Measurements from ENCODE around the gene PSMB5. TPM values are rescaled to one million over a fixed set of nuclear protein-coding genes. Genes with fewer than 3 reads are reported as not detected.

PSMB5 gene
- total RNA-seq (2022; extraction: Qiagen RNA extraction; ENCODE audit: low read depth) = 301 to 337 TPM (median 325 TPM) in 5 replicates

DNA sequence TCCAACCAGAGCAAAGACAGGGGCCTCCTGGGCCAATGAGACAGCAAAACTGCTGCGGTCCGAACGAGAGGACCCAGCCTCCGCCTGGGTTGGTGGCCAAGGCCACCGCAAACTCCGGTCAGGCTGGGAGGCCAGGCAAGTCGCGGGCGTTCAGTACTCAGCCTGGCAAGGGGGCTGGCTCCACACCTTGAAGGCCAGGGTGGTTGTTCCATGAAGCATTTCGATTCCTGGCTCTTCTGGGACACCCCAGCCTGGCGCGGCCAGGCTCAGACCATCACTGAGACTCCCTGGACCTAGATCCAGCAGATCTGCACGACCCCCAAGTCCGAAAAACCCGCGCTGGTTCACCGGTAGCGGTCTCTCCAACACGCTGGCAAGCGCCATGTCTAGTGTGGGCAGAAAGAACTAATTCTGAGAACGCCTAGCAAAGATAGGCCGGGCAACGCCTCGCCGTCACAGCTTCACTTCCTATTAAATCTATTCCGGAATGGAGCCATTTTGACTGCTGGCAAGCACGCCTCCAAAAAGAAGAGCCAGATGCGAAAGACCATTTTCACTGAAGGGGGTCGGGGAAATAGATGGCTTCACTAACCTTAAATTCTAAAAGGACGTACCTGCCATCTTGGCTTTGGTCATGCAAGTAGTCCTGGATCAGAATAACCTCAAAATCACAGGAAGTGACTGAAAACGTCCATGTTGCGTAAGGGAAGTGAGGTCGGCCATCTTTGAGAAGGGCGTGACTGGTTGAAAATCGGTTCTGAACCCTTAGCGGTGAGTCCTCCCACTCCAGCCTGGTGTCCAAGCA, at the start of gene PSMB5:
Gene PSMB5 (minus strand): TSS at position 403 of the 805 bp plus-strand sequence. CDS start 19 bp downstream, at position 384.

DNA sequence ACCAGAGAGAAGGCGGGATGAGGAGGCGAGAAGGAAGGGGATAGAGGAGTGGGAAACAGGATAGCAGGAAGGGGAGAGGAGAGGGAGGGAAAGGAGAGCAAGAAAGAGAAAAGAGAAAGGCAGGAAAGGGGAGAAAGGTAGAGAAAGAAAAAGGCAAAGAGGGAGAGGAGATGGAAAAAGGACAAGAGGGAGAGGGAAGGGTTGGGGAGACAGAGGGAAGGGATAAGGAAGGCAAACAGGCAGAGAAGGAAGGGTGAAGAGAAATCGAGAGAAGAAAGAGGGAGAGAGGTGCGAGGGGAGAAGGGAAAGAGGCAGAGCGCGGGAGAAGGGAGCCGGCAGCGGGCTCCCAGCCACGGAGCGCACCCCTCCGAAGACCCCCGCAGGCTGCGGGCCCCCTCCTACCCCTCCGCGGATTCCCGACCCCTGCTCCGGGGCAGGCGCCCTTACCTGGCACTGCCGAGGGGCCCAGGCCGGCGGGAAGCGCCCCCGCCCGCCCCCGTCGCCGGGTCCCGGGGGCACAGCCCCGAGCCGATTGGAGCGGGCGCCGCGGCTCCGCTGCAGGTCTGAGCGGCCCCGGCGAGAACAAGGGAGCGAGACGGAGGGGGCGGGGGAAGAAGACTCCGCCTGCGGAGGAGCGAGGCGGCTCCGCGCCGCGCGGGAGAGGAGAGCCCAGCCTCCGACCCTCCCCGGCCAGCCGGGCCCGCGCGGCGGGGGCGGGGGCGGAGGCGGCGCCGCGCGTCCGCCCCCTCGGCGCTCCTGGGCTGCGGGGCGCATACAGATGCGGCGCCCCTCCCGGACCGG, 22.5 kb upstream of the PSMB5 start, which contains the start of gene CDH24:
Gene CDH24 (minus strand): TSS at position 565 of the 801 bp plus-strand sequence. CDS start 1,787 bp downstream, outside the sequence.

DNA sequence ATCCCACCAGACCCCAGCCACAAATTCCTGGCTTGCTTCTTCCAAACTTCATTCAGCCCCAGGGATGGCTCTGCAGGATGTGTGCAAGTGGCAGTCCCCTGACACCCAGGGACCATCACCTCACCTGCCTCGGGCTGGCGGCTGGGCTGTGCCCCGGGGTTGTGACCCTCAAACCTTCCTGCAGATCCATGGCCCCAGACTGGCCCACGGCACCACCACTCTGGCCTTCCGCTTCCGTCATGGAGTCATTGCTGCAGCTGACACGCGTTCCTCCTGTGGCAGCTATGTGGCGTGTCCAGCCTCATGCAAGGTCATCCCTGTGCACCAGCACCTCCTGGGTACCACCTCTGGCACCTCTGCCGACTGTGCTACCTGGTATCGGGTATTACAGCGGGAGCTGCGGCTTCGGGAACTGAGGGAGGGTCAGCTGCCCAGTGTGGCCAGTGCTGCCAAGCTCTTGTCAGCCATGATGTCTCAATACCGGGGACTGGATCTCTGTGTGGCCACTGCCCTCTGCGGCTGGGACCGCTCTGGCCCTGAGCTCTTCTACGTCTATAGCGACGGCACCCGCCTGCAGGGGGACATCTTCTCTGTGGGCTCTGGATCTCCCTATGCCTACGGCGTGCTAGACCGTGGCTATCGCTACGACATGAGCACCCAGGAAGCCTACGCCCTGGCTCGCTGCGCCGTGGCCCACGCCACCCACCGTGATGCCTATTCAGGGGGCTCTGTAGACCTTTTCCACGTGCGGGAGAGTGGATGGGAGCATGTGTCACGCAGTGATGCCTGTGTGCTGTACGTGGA, 7.7 kb upstream of the PSMB5 start, which contains the start of gene PSMB11:
Gene PSMB11 (plus strand): TSS at position 51 of the 804 bp plus-strand sequence. CDS start 14 bp downstream, at position 65.

DNA sequence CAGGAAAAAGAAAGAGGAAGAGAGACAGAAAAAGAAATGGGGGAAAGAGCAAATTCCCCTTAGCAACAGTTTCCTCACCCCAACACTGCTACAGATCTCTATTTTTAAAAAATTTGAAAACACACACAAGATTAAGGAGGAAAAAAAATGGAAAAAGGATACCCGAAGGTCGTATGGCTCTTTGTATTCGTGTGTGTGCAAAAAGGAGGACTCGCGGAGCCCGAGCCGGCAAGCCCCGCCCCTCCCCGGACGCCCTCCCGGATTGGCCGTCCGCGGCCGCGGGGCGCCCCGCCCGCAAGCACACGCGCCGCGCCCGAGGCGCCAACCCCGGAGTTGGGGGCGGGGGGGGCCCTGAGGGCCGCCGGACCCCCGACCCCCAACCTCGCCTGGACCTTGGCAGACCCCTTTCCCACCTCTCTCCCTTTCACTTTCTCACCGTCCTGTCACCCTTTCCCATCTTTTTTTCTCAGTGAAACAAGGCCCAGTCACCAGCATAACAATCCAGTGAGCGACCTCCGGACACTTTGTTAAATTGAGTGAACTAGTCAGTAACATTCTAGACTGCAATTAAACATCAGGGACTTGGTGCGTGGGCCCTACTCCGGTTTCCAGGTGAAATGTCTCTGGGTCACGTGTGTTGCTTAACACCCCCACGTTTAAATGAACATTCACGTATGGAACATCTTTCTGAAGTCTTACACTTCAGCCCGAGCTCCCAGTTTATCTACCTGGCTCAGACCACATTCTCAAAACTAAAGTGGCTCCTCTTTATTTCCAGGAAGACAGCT, 24.6 kb downstream of the PSMB5 start, which contains the start of gene C14orf93:
Gene C14orf93 (minus strand): TSS at position 205 of the 788 bp plus-strand sequence. CDS start 11,120 bp downstream, outside the sequence.

DNA sequence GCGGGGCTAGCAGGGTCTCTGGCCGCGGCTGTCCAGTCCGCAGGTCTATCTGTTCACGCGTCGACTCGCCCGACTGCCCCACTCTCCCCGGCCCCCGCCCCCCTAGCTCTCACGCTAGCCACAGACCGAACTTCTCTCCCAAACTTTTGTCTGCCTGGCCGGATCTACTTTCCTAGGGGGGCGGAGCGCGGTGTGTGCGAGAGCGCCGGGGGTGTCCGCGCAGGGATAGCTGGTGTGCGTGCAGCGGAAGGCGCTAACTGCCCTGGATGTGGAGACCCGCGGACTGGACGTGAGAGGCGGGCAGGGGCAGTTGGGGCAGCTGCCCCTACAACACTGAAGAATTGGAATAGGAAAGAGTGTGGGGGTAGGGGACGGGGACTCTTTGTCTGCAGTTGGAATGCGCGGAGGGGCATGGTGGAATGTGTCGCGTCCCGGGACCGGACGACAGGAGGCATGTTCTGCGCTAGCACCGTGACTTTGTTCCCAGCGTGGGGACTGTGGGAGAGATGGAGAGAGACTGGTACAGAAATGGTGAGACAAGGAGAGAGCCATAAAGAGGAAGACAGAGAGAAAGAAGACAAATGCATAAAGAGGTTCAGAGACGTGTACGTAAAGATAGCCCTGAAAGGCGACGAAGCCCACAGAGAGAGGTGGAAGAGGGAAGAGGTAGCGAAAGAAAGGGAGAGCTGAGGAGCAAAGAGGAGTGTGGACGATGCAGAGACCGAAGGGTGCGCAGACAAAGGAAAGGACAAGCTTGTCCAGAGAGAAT, 52.0 kb downstream of the PSMB5 start, which contains the start of gene AJUBA:
Gene AJUBA (minus strand): TSS at position 75 of the 769 bp plus-strand sequence. CDS start 285 bp downstream, outside the sequence.

Other genes starting within 250 kb of the PSMB5 start
- gene SLC7A7, start 219.5 kb downstream of the PSMB5 start, total RNA-seq (2022; extraction: Qiagen RNA extraction; ENCODE audit: low read depth) = 9.2 to 15.7 TPM (median 11.5 TPM) in 5 replicates
- 133 to 211 TPM (median 184 TPM) in 5 replicates for gene MRPL52, start 205.0 kb downstream of the PSMB5 start, total RNA-seq (2022; extraction: Qiagen RNA extraction; ENCODE audit: low read depth)
- 0.61 to 0.91 TPM (median 0.84 TPM) in 5 replicates for gene MMP14, start 198.3 kb downstream of the PSMB5 start, total RNA-seq (2022; extraction: Qiagen RNA extraction; ENCODE audit: low read depth)
- 60.9 to 85.0 TPM (median 77.1 TPM) in 5 replicates for gene LRP10, start 163.2 kb downstream of the PSMB5 start, total RNA-seq (2022; extraction: Qiagen RNA extraction; ENCODE audit: low read depth)
- gene REM2, start 151.7 kb downstream of the PSMB5 start, total RNA-seq (2022; extraction: Qiagen RNA extraction; ENCODE audit: low read depth) = 0.26 to 0.38 TPM (median 0.33 TPM) in 5 replicates
- 66.0 to 72.5 TPM (median 68.1 TPM) in 5 replicates for gene RBM23, start 115.8 kb downstream of the PSMB5 start, total RNA-seq (2022; extraction: Qiagen RNA extraction; ENCODE audit: low read depth)
- gene PRMT5, start 105.5 kb downstream of the PSMB5 start, total RNA-seq (2022; extraction: Qiagen RNA extraction; ENCODE audit: low read depth) = 106 to 126 TPM (median 120 TPM) in 5 replicates
- gene HAUS4, start 77.8 kb downstream of the PSMB5 start, total RNA-seq (2022; extraction: Qiagen RNA extraction; ENCODE audit: low read depth) = 33.6 to 37.6 TPM (median 37.4 TPM) in 5 replicates
- gene AJUBA, start 52.3 kb downstream of the PSMB5 start, total RNA-seq (2022; extraction: Qiagen RNA extraction; ENCODE audit: low read depth) = 34.2 to 45.0 TPM (median 38.1 TPM) in 5 replicates
- gene C14orf93, start 24.8 kb downstream of the PSMB5 start, total RNA-seq (2022; extraction: Qiagen RNA extraction; ENCODE audit: low read depth) = 2.4 to 3.6 TPM (median 3.2 TPM) in 5 replicates
- gene PSMB11, start 7.3 kb upstream of the PSMB5 start, total RNA-seq (2022; extraction: Qiagen RNA extraction; ENCODE audit: low read depth) = not detected in 5 replicates
- 3.0 to 5.1 TPM (median 4.5 TPM) in 5 replicates for gene CDH24, start 22.6 kb upstream of the PSMB5 start, total RNA-seq (2022; extraction: Qiagen RNA extraction; ENCODE audit: low read depth)
- 107 to 118 TPM (median 110 TPM) in 5 replicates for gene ACIN1, start 60.2 kb upstream of the PSMB5 start, total RNA-seq (2022; extraction: Qiagen RNA extraction; ENCODE audit: low read depth)
- gene C14orf119, start 60.6 kb upstream of the PSMB5 start, total RNA-seq (2022; extraction: Qiagen RNA extraction; ENCODE audit: low read depth) = 76.3 to 112 TPM (median 109 TPM) in 5 replicates
- gene CIROP, start 70.1 kb upstream of the PSMB5 start, total RNA-seq (2022; extraction: Qiagen RNA extraction; ENCODE audit: low read depth) = not detected in 5 replicates
- gene CEBPE, start 84.4 kb upstream of the PSMB5 start, total RNA-seq (2022; extraction: Qiagen RNA extraction; ENCODE audit: low read depth) = not detected in 5 replicates
- 0.18 to 0.82 TPM (median 0.42 TPM) in 5 replicates for gene SLC7A8, start 148.8 kb upstream of the PSMB5 start, total RNA-seq (2022; extraction: Qiagen RNA extraction; ENCODE audit: low read depth)
- not detected in 5 replicates for gene RNF212B, start 203.0 kb upstream of the PSMB5 start, total RNA-seq (2022; extraction: Qiagen RNA extraction; ENCODE audit: low read depth)